Keratinocyte (primary cell): ENCODE results near the gene POLR1A.

Experiments
- CTCF ChIP-seq, 3 experiments: IDR thresholded peaks in 1 of 3; conservative IDR thresholded peaks in 1 of 3; optimal IDR thresholded peaks in 1 of 3; 2 replicates in 2 of 3; 3 replicates in 1 of 3; pipeline versions ENCODE3 to v1.5.1; 2011; ENCODE audit warnings: low read length in 3 of 3, mild to moderate bottlenecking in 3 of 3, moderate library complexity in 2 of 3, control low read depth in 1 of 3, inconsistent platforms in 1 of 3; ENCODE audit not compliant: insufficient read depth in 2 of 3; ENCODE audit errors: extremely low read depth in 1 of 3
- EZH2 ChIP-seq: IDR thresholded peaks from one replicate; pipeline ENCODE4 v1.6.1; 2012; ENCODE audit warnings: inconsistent platforms, mild to moderate bottlenecking, low read length, moderate library complexity

- TF ChIP-seq CTCF (optimal IDR thresholded peaks at IDR 0.05 in 1 of 3, IDR thresholded peaks at IDR 0.05 in 1 of 3, conservative IDR thresholded peaks at IDR 0.05 in 1 of 3; ENCODE audit: extremely low read depth in 1 of 3, insufficient read depth in 2 of 3, low read length in 3 of 3) (no peak), EZH2 (no peak)
Observed at GRCh38 chr2:85971366-85971765, 134.3 kb downstream of the POLR1A start.
